Panc1 (cell line): ENCODE measurements around the gene CRMP1. TPM values are rescaled to one million over a fixed set of nuclear protein-coding genes. Genes with fewer than 3 reads are reported as not detected.

Experiments
- ATAC-seq: fragments of 200-7000 bp; cut with Tn5 transposase; 2 replicates; pipeline ENCODE4 v1.9.1; 2020; ENCODE audit warnings: mild to moderate bottlenecking, moderate library complexity
- BruUV-seq: library from RNA; stranded (reverse); fragments of 400-500 nt; replicated peaks from 2 replicates; lab custom pipeline; 2021; lab: Mats Ljungman, UMichigan
- CTCF ChIA-PET: fragments of 300-600 bp; sonication (Branson Sonifier 250); formaldehyde crosslinking; loops from one replicate; lab custom pipeline; 2022; ENCODE audit warnings: antibody characterized with exemption; lab: Charles Lee
- POLR2A ChIA-PET: fragments of 300-600 bp; sonication (Branson Sonifier 250); formaldehyde crosslinking; loops from one replicate; lab custom pipeline; 2022; ENCODE audit warnings: antibody characterized with exemption; lab: Charles Lee
- DNase-seq: peaks from one replicate; pipeline ENCODE4 v3.0.0-alpha.2; 2010; ENCODE audit warnings: low read depth, low spot score
- H3K27ac ChIP-seq: 2 replicates; pipeline ENCODE4 v1.5.1; 2011; ENCODE audit warnings: mild to moderate bottlenecking, low read length, inconsistent platforms
- H3K27me3 ChIP-seq: fragments of 200-500 bp; sonication (Bioruptor generic); 2 replicates; pipeline ENCODE4 v1.6.0; 2014; ENCODE audit warnings: low read length, inconsistent platforms; ENCODE audit not compliant: control insufficient read depth, insufficient read depth
- H3K36me3 ChIP-seq: fragments of 200-500 bp; sonication (Bioruptor generic); 2 replicates; pipeline ENCODE4 v1.5.1; 2014; ENCODE audit warnings: inconsistent platforms, mild to moderate bottlenecking, low read length, moderate library complexity; ENCODE audit not compliant: control insufficient read depth, insufficient read depth
- H3K4me1 ChIP-seq: 2 replicates; pipeline ENCODE4 v1.5.1; 2011; ENCODE audit warnings: inconsistent platforms, mild to moderate bottlenecking, low read length, moderate library complexity; ENCODE audit not compliant: control insufficient read depth, insufficient read depth
- H3K4me3 ChIP-seq, 2 experiments: 2 replicates each; pipeline ENCODE4 v1.5.1; 2011 to 2012; ENCODE audit warnings: low read depth in 2 of 2, low read length in 2 of 2, mild to moderate bottlenecking in 2 of 2, inconsistent platforms in 1 of 2, moderate library complexity in 1 of 2
- H3K9me3 ChIP-seq: fragments of 200-500 bp; sonication (Bioruptor generic); 2 replicates; pipeline ENCODE4 v1.5.1; 2014; ENCODE audit warnings: low read depth, mild to moderate bottlenecking, inconsistent platforms, low read length, moderate library complexity; ENCODE audit not compliant: control insufficient read depth, insufficient read depth
- POLR2AphosphoS5 ChIP-seq: IDR thresholded peaks from 2 replicates; pipeline ENCODE4 v1.6.1; 2012; ENCODE audit warnings: mild to moderate bottlenecking, low read depth, low read length, moderate library complexity
- SIN3A ChIP-seq: IDR thresholded peaks from 2 replicates; pipeline ENCODE4 v1.6.1; 2012; ENCODE audit warnings: low read depth, mild to moderate bottlenecking, low read length, moderate library complexity, borderline replicate concordance; ENCODE audit not compliant: insufficient read depth
- TCF7L2 ChIP-seq: IDR thresholded peaks from 2 replicates; pipeline ENCODE4 v1.6.1; 2011; ENCODE audit warnings: mild to moderate bottlenecking, low read depth, low read length, inconsistent platforms
- in situ Hi-C: cut with HindIII; loops from 2 replicates; pipeline ENCODE4 v1.10.0; 2016; ENCODE audit warnings: low sequenced_read_pairs, low pct_unique_long_range_greater_than_20kb
- intact Hi-C: fragments of 100-400 bp; cut with micrococcal nuclease; formaldehyde crosslinking; loops from one replicate; pipeline ENCODE4 v1.10.0; 2022; ENCODE audit not compliant: unreplicated experiment
- total RNA-seq: library from RNA; stranded (reverse); gene quantifications from one replicate; pipeline ENCODE4 v1.2.1, GENCODE V29; 2021; ENCODE audit not compliant: unreplicated experiment
- TF ChIP-seq, protein P1 (sequence below), 2 experiments: IDR thresholded peaks; 2 replicates each; pipeline ENCODE4 v1.6.1; 2011 to 2012; ENCODE audit warnings: low read depth in 2 of 2, control low read depth in 1 of 2, low read length in 1 of 2, mild to moderate bottlenecking in 1 of 2, moderate library complexity in 1 of 2; ENCODE audit not compliant: insufficient read depth in 1 of 2
- TF ChIP-seq, protein P2 (sequence below): fragments of 450-650 bp; IDR thresholded peaks from 2 replicates; pipeline ENCODE4 v1.5.1; 2017; ENCODE audit warnings: mild to moderate bottlenecking

CRMP1 gene
- total RNA-seq, 1 experiment from 2014 or later: 0.28 TPM

DNA sequence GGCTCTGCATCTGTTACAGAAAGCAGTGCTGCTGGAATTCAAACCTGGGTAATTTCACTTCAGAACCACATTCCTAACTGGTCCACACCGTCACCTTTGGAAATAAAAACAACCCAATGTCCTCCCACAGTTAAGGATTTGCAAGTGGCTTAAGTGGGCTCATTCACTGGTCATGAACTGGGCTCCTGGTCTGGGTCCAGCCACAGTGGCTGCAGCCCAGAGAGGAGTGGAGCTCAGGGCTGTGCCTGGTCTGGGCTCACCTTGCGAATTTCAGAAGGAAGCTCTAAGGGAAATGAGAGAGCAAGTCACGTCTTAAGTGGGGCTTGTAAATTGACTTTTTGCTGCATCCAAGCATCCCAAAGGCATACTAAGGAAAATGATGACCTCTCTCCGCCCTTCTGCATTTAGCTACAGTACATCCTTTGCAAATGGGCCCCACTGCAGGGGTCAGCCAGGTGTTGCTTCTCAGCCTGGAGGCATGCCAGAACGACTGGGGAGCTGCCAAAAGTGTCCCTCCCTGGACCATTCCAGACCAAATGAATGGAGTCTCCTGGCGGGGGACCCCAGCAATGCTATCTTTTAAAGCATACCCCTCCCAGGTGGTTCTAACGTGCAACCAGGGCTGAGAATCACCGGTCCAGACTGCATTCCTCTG is 25.6 kb upstream of the CRMP1 start:
- POLR2A ChIA-PET: interaction anchor here (0.5 kb wide), 1 partner anchor 594 kb away, joined by 3 read pairs; no protein-coding TSS in a partner anchor
- no TSS peak for BruUV-seq
- no peak for DNase-seq
- Histone ChIP-seq H3K9me3 (no peaks in the 10 kb centered on the region), H3K36me3 (no peaks in the 10 kb centered on the region), H3K27ac (no peak overlapping the region), H3K27me3 (no peaks in the 10 kb centered on the region), H3K4me3 (no peak overlapping the region), H3K4me1 (no peaks in the 10 kb centered on the region)
- no peak for ATAC-seq
- CTCF ChIA-PET: no interaction called here
- TF ChIP-seq TCF7L2 (no peak), SIN3A (no peak)
- TF ChIP-seq, protein P1, sequence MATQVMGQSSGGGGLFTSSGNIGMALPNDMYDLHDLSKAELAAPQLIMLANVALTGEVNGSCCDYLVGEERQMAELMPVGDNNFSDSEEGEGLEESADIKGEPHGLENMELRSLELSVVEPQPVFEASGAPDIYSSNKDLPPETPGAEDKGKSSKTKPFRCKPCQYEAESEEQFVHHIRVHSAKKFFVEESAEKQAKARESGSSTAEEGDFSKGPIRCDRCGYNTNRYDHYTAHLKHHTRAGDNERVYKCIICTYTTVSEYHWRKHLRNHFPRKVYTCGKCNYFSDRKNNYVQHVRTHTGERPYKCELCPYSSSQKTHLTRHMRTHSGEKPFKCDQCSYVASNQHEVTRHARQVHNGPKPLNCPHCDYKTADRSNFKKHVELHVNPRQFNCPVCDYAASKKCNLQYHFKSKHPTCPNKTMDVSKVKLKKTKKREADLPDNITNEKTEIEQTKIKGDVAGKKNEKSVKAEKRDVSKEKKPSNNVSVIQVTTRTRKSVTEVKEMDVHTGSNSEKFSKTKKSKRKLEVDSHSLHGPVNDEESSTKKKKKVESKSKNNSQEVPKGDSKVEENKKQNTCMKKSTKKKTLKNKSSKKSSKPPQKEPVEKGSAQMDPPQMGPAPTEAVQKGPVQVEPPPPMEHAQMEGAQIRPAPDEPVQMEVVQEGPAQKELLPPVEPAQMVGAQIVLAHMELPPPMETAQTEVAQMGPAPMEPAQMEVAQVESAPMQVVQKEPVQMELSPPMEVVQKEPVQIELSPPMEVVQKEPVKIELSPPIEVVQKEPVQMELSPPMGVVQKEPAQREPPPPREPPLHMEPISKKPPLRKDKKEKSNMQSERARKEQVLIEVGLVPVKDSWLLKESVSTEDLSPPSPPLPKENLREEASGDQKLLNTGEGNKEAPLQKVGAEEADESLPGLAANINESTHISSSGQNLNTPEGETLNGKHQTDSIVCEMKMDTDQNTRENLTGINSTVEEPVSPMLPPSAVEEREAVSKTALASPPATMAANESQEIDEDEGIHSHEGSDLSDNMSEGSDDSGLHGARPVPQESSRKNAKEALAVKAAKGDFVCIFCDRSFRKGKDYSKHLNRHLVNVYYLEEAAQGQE (IDR thresholded peaks at IDR 0.05; ENCODE audit: insufficient read depth in 1 of 2, low read depth in 2 of 2, low read length in 1 of 2): no peak
- intact Hi-C loops (no loop called here), in situ Hi-C loops (no loop called here)

DNA sequence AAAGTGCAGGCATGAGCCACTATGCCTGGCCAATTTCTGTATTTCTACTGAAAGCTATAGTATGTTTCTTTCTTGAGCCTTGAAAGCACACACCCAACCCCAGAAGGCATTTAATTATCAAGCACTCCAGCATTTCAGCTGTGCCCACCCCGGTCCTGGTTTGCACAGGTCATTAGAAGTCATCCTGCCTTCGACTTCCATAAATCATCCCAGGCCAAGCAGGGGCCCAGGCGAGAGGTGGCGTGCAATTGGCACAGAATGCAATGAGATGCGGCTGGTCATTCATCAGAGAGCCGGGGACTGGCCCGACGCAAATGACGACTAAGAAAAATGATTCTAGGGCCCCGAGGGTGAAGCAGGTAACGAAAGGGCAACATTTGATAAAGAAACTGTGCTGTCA is 24.8 kb upstream of the CRMP1 start:
- TF ChIP-seq POLR2AphosphoS5: no peak
- no peak for TF ChIP-seq TCF7L2
- intact Hi-C loops (no loop called here), in situ Hi-C loops (no loop called here)
- POLR2A ChIA-PET: no interaction called here
- CTCF ChIA-PET: no interaction called here
- no peak overlapping the region for H3K27ac ChIP-seq
- no peaks in the 10 kb centered on the region for H3K36me3 ChIP-seq
- no peaks in the 10 kb centered on the region for H3K27me3 ChIP-seq
- no peak overlapping the region for H3K4me3 ChIP-seq
- H3K9me3 ChIP-seq: no peaks in the 10 kb centered on the region
- no TSS peak for BruUV-seq
- DNase-seq: no peak
- no peak for ATAC-seq
- H3K4me1 ChIP-seq: no peaks in the 10 kb centered on the region

DNA sequence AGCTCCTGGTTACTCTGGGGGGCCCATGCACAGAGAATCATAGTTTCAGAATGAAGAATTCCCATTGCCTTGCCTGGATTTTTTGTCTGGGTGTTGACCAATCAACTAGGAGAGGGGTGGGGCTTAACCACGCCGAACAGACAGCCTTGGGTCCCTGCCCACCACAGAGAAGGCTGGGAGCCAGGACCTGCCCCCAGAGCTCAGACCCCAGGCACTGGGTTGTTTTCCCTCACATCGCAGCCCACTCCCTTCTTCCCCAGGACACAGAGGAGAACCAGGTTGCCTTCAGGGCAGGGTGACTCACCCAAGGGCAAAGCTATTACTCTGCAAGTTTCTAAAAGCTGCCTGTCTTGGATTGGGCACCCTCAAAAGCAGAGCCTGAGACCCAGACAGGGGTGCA is 23.3 kb upstream of the CRMP1 start:
- BruUV-seq: no TSS peak
- H3K27me3 ChIP-seq: no peaks in the 10 kb centered on the region
- no peaks in the 10 kb centered on the region for H3K36me3 ChIP-seq
- no peak for ATAC-seq
- DNase-seq: no peak
- ChIA-PET CTCF (no interaction called here), POLR2A (no interaction called here)
- no peak overlapping the region for H3K4me3 ChIP-seq
- no peaks in the 10 kb centered on the region for H3K4me1 ChIP-seq
- no peaks in the 10 kb centered on the region for H3K9me3 ChIP-seq
- TF ChIP-seq, protein P2, sequence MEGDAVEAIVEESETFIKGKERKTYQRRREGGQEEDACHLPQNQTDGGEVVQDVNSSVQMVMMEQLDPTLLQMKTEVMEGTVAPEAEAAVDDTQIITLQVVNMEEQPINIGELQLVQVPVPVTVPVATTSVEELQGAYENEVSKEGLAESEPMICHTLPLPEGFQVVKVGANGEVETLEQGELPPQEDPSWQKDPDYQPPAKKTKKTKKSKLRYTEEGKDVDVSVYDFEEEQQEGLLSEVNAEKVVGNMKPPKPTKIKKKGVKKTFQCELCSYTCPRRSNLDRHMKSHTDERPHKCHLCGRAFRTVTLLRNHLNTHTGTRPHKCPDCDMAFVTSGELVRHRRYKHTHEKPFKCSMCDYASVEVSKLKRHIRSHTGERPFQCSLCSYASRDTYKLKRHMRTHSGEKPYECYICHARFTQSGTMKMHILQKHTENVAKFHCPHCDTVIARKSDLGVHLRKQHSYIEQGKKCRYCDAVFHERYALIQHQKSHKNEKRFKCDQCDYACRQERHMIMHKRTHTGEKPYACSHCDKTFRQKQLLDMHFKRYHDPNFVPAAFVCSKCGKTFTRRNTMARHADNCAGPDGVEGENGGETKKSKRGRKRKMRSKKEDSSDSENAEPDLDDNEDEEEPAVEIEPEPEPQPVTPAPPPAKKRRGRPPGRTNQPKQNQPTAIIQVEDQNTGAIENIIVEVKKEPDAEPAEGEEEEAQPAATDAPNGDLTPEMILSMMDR: no peak
- TF ChIP-seq POLR2AphosphoS5: no peak
- no peak for TF ChIP-seq TCF7L2
- in situ Hi-C loops (no loop called here), intact Hi-C loops (no loop called here)
- H3K27ac ChIP-seq: no peak overlapping the region
